Common myeloid progenitor, CD34-positive (primary cell): ENCODE results near the gene SHISAL1.
A peak's percentile ranks its signal among the peaks of the same experiment; 100 is the strongest.

Experiments
- CTCF ChIA-PET: fragments of 350-600 bp; sonication (Branson Sonifier 250); formaldehyde crosslinking; loops from one replicate; lab custom pipeline; 2021; ENCODE audit warnings: antibody characterized with exemption; lab: Charles Lee
- POLR2A ChIA-PET: fragments of 350-600 bp; sonication (Branson Sonifier 250); formaldehyde crosslinking; loops from one replicate; lab custom pipeline; 2021; ENCODE audit warnings: antibody characterized with exemption; lab: Charles Lee
- DNase-seq, 3 donors: peaks; one replicate each; pipeline versions ENCODE4 v3.0.0 to v3.0.0-alpha.2; 2013
- H3K27ac ChIP-seq, 2 experiments: 1 replicate in 1 of 2; 2 replicates in 1 of 2; pipeline ENCODE4 v1.7.0; 2013; ENCODE audit warnings: inconsistent platforms in 2 of 2, low read length in 2 of 2, mild to moderate bottlenecking in 2 of 2, low read depth in 1 of 2, moderate library complexity in 1 of 2; ENCODE audit not compliant: severe bottlenecking in 2 of 2, insufficient read depth in 1 of 2, poor library complexity in 1 of 2
- H3K27me3 ChIP-seq, 5 experiments: replicated peaks in 2 of 5; 1 replicate in 3 of 5; 2 replicates in 2 of 5; pipeline versions ENCODE4 v1.6.1 to v1.7.0; 2013; ENCODE audit warnings: low read length in 4 of 5, mild to moderate bottlenecking in 2 of 5, moderate library complexity in 2 of 5, inconsistent platforms in 1 of 5; ENCODE audit not compliant: insufficient read depth in 5 of 5, control insufficient read depth in 4 of 5
- H3K36me3 ChIP-seq, 4 experiments: 1 replicate in 2 of 4; 2 replicates in 2 of 4; pipeline versions ENCODE4 v1.6.1 to v1.7.0; 2013; ENCODE audit warnings: low read length in 3 of 4, control low read depth in 1 of 4, mild to moderate bottlenecking in 1 of 4; ENCODE audit not compliant: control insufficient read depth in 4 of 4, insufficient read depth in 4 of 4
- H3K4me1 ChIP-seq, 4 experiments: 1 replicate in 3 of 4; 2 replicates in 1 of 4; pipeline versions ENCODE4 v1.6.1 to v1.7.1; 2013; ENCODE audit warnings: low read length in 3 of 4, mild to moderate bottlenecking in 3 of 4, control low read depth in 1 of 4, inconsistent platforms in 1 of 4, moderate library complexity in 1 of 4; ENCODE audit not compliant: control insufficient read depth in 4 of 4, insufficient read depth in 4 of 4; ENCODE audit errors: control extremely low read depth in 1 of 4
- H3K4me3 ChIP-seq, 7 experiments: 1 replicate in 4 of 7; 2 replicates in 3 of 7; pipeline versions ENCODE4 v1.5.1 to v1.7.0; 2013; ENCODE audit warnings: mild to moderate bottlenecking in 7 of 7, low read length in 6 of 7, moderate library complexity in 6 of 7, inconsistent platforms in 2 of 7, low read depth in 2 of 7, control low read depth in 1 of 7; ENCODE audit not compliant: insufficient read depth in 4 of 7, control insufficient read depth in 1 of 7; ENCODE audit errors: extremely low read depth in 1 of 7
- H3K9me3 ChIP-seq, 5 experiments: 1 replicate in 4 of 5; 2 replicates in 1 of 5; pipeline versions ENCODE4 v1.6.1 to v1.7.1; 2013; ENCODE audit warnings: low read length in 4 of 5, mild to moderate bottlenecking in 2 of 5, inconsistent platforms in 1 of 5, low read depth in 1 of 5, moderate library complexity in 1 of 5; ENCODE audit not compliant: control insufficient read depth in 4 of 5, insufficient read depth in 2 of 5; ENCODE audit errors: control extremely low read depth in 1 of 5
- WGBS: methylation state at CpG from one replicate; pipeline ENCODE4 v1.1.5; 2013; ENCODE audit not compliant: insufficient coverage; 5-methylcytosine and 5-hydroxymethylcytosine counted together

Gene SHISAL1

GRCh38 chr22:44337678-44338004 lies 24.9 kb upstream of the SHISAL1 start:
- ChIA-PET CTCF (no interaction called here), POLR2A (no interaction called here)
- 36% methylated on average over 13 of the region's 13 CpGs for WGBS
- H3K27me3 ChIP-seq = peaks cover 2 to 74% (median 9%) of the 10 kb centered on the region in 5 experiments
- peak in 2 of 3 donors; percentile 22 to 39 for DNase-seq
- no peak overlapping the region for H3K4me3 ChIP-seq
- no peaks in the 10 kb centered on the region for H3K4me1 ChIP-seq
- H3K9me3 ChIP-seq = no peaks in the 10 kb centered on the region
- no peak overlapping the region for H3K27ac ChIP-seq
- no peaks in the 10 kb centered on the region for H3K36me3 ChIP-seq

DNA sequence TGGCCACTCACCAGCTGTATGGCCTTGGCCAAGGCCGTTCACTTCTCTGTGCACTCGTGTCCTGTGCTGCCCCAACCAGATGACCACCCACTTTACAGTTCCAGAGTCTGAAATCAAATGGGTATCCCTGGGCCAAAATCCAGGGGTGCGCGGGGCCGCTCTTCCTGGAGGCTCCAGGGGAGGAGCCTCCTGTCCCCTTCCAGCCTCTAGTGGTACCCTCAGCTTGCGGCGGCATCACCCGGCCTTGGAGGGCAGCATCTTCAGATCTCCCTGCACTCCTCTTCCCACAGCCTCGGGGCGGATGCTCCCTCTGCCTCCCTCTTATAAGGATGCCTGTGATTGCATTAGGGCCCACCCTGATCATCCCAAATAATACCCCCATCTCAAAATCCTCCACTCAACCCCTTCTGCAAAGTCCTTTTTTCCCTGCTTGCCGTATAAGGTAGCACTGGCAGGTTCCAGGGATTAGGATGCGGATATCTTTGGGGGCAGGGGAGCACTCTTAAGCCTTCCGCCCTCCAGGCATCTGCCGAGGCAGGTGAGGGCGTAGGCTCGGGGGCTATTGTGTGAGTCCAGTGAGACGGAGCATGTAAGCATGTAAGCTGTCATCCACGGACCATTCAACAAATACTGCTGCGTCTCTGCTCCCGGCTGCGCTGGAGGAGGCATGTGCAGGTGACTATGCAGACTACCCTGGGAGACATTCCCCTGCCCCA lies 24.4 kb upstream of the SHISAL1 start:
- H3K27ac ChIP-seq = no peak overlapping the region
- peaks cover 0 to 3% (median under 1%) of the 10 kb centered on the region in 4 experiments for H3K4me1 ChIP-seq
- POLR2A ChIA-PET = no interaction called here
- no peak overlapping the region for H3K4me3 ChIP-seq
- CTCF ChIA-PET = no interaction called here
- no peaks in the 10 kb centered on the region for H3K36me3 ChIP-seq
- no peak for DNase-seq
- H3K27me3 ChIP-seq = peaks cover 2 to 80% (median 14%) of the 10 kb centered on the region in 5 experiments
- WGBS = 67% methylated on average over 21 of the region's 21 CpGs
- no peaks in the 10 kb centered on the region for H3K9me3 ChIP-seq

- CTCF ChIA-PET = no interaction called here
- no peaks in the 10 kb centered on the region for H3K36me3 ChIP-seq
- DNase-seq = peak in 1 of 3 donors; percentile 22
- no peak overlapping the region for H3K27ac ChIP-seq
- peaks cover 2 to 85% (median 15%) of the 10 kb centered on the region in 5 experiments for H3K27me3 ChIP-seq
- H3K4me1 ChIP-seq = peaks cover 0 to 6% (median 2%) of the 10 kb centered on the region in 4 experiments
- no peak overlapping the region for H3K4me3 ChIP-seq
- no peaks in the 10 kb centered on the region for H3K9me3 ChIP-seq
- 61% methylated on average over 5 of the region's 11 CpGs for WGBS
- POLR2A ChIA-PET = no interaction called here
These were observed 23.4 kb upstream of the SHISAL1 start for GRCh38 chr22:44335903-44336803.

- POLR2A ChIA-PET = no interaction called here
- Histone ChIP-seq H3K4me1 (peaks cover 0 to 11% (median 6%) of the 10 kb centered on the region in 4 experiments), H3K27me3 (peaks cover 2 to 87% (median 20%) of the 10 kb centered on the region in 5 experiments), H3K9me3 (no peaks in the 10 kb centered on the region), H3K27ac (no peak overlapping the region), H3K36me3 (no peaks in the 10 kb centered on the region), H3K4me3 (no peak overlapping the region)
- no peak for DNase-seq
- CTCF ChIA-PET = no interaction called here
- WGBS = 96% methylated on average over 9 of the region's 9 CpGs
These were observed 22.5 kb upstream of the SHISAL1 start for GRCh38 chr22:44335066-44335839.

GRCh38 chr22:44333847-44334635 lies 21.3 kb upstream of the SHISAL1 start:
- POLR2A ChIA-PET = no interaction called here
- CTCF ChIA-PET = no interaction called here
- no peak overlapping the region for H3K4me3 ChIP-seq
- peaks cover 0 to 11% (median 6%) of the 10 kb centered on the region in 4 experiments for H3K4me1 ChIP-seq
- no peak for DNase-seq
- no peak overlapping the region for H3K27ac ChIP-seq
- H3K36me3 ChIP-seq = no peaks in the 10 kb centered on the region
- H3K9me3 ChIP-seq = no peaks in the 10 kb centered on the region
- 93% methylated on average over 10 of the region's 13 CpGs for WGBS
- H3K27me3 ChIP-seq = peaks cover 2 to 91% (median 30%) of the 10 kb centered on the region in 5 experiments

DNA sequence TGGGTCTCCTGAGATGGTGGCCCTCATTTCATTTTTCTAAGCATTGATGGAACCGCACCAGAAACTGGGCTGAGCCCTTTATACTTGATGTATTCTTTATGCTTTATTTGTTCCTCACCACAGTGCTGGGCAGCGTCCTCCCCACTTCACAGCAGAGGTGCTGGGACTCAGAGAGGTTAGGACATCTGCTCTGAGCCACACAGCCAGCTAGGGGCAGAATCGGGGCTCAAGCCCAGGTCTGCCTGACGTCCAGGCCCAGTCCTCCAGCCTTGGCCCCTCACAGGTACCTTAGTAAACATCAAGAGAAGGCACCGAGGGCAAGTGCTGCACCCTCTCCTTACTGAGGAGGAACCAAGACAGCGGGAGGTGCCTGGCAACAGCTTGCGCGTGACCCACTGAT lies 20.2 kb upstream of the SHISAL1 start:
- Histone ChIP-seq H3K4me1 (peaks cover 0 to 11% (median 6%) of the 10 kb centered on the region in 4 experiments), H3K27me3 (peaks cover 2 to 93% (median 29%) of the 10 kb centered on the region in 5 experiments), H3K9me3 (no peaks in the 10 kb centered on the region), H3K4me3 (no peak overlapping the region), H3K36me3 (no peaks in the 10 kb centered on the region), H3K27ac (no peak overlapping the region)
- POLR2A ChIA-PET = no interaction called here
- DNase-seq = peak in 2 of 3 donors; percentile 23 to 41
- 70% methylated on average over 7 of the region's 8 CpGs for WGBS
- CTCF ChIA-PET = interaction anchor here (0.6 to 1.8 kb wide), 3 partner anchors 9 to 1140 kb away, joined by 3 to 5 read pairs (median 3); no protein-coding TSS in a partner anchor
